LoVo (cell line): ENCODE data around the gene STAT5B.
"Not testable (repeated sequence)": the region's sequence is repeated elsewhere in the genome, so short reads cannot be mapped to it uniquely, and the experiment has no call there.

Experiments
- DNase-seq: peaks from one replicate; pipeline ENCODE4 v3.0.0-alpha.2; 2016; ENCODE audit warnings: low spot score

STAT5B gene

GRCh38 chr17:42305543-42306384 lies 29.6 kb upstream of the STAT5B start:
- no peak for DNase-seq

- DNase-seq = not testable (repeated sequence)
These were observed 28.8 kb upstream of the STAT5B start for GRCh38 chr17:42305031-42305330.

- DNase-seq = no peak
These were observed 28.2 kb upstream of the STAT5B start for GRCh38 chr17:42304187-42305030.

GRCh38 chr17:42303694-42304093 lies 27.5 kb upstream of the STAT5B start:
- DNase-seq = no peak

- no peak for DNase-seq
These were observed 24.8 kb upstream of the STAT5B start for GRCh38 chr17:42301022-42301421.

GRCh38 chr17:42299913-42300312 lies 23.7 kb upstream of the STAT5B start:
- DNase-seq = not testable (repeated sequence)

GRCh38 chr17:42299361-42299760 lies 23.2 kb upstream of the STAT5B start:
- DNase-seq = not testable (repeated sequence)

GRCh38 chr17:42297775-42298174 lies 21.6 kb upstream of the STAT5B start:
- not testable (repeated sequence) for DNase-seq

GRCh38 chr17:42296012-42296411 lies 19.8 kb upstream of the STAT5B start:
- DNase-seq = no peak

- DNase-seq = no peak
These were observed 18.5 kb upstream of the STAT5B start for GRCh38 chr17:42294469-42295398.

GRCh38 chr17:42291129-42291528 lies 14.9 kb upstream of the STAT5B start:
- no peak for DNase-seq

- no peak for DNase-seq
These were observed 14.4 kb upstream of the STAT5B start for GRCh38 chr17:42290577-42290976.

- no peak for DNase-seq
These were observed 13.5 kb upstream of the STAT5B start for GRCh38 chr17:42289611-42290181.

- DNase-seq = no peak
These were observed 12.8 kb upstream of the STAT5B start for GRCh38 chr17:42288803-42289610.

GRCh38 chr17:42287977-42288802 lies 12.0 kb upstream of the STAT5B start, which contains the start of gene STAT5A:
TSS of gene STAT5A (plus strand) at chr17:42288498. CDS start at chr17:42289412, 914 bp downstream.
- DNase-seq = peak; percentile 63

GRCh38 chr17:42287305-42287976 lies 11.2 kb upstream of the STAT5B start:
- DNase-seq = no peak

GRCh38 chr17:42286411-42287221 lies 10.4 kb upstream of the STAT5B start:
- DNase-seq = no peak

- DNase-seq = no peak
These were observed 9.3 kb upstream of the STAT5B start for GRCh38 chr17:42285346-42286050.
